Sigmoid colon (tissue), 4 donors: ENCODE measurements around the gene GALNT1.

ENCODE experiments used
- EP300 ChIP-seq, 4 donors: sonication (generic); formaldehyde crosslinking; IDR thresholded peaks; one replicate each; pipeline ENCODE4 v1.6.1; 2017; ENCODE audit warnings: antibody characterized with exemption in 4 of 4
- POLR2A ChIP-seq, 2 donors: fragments of 450-650 bp; IDR thresholded peaks; one replicate each; pipeline ENCODE4 v1.6.1; 2016; ENCODE audit warnings: antibody characterized with exemption in 2 of 2, mild to moderate bottlenecking in 2 of 2, moderate library complexity in 2 of 2
- POLR2AphosphoS5 ChIP-seq, 4 donors: sonication (generic); formaldehyde crosslinking; IDR thresholded peaks; one replicate each; pipeline ENCODE4 v1.6.1; 2017; ENCODE audit warnings: antibody characterized with exemption in 4 of 4
- TF ChIP-seq, protein P1 (sequence below), 4 experiments: fragments of 450-650 bp in 3 of 4; fragments of 200-600 bp in 1 of 4; IDR thresholded peaks; one replicate each; pipeline ENCODE4 v1.5.1; 2016 to 2019; ENCODE audit warnings: antibody characterized with exemption in 4 of 4, mild to moderate bottlenecking in 3 of 4, moderate library complexity in 2 of 4

DNA sequence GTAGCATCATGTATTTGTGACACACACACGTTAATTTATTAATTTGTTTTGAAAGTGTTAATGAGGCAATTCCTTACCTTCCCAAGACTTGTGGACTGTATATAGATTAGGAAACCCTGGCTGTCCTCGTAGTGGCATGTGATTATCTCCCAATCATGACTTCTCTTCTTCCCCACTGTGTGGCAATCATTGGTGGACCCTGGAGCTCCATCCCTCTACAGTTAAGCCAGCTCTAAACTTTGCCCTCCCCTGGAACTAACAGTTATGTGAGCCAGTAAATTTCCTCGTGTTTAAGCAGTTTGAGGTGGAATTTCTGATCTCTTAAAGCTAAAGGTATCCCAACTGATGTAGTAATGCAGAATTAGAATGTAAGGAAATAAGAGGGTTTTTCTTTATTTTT, 22.0 kb downstream of the GALNT1 start:
- TF ChIP-seq, protein P1, sequence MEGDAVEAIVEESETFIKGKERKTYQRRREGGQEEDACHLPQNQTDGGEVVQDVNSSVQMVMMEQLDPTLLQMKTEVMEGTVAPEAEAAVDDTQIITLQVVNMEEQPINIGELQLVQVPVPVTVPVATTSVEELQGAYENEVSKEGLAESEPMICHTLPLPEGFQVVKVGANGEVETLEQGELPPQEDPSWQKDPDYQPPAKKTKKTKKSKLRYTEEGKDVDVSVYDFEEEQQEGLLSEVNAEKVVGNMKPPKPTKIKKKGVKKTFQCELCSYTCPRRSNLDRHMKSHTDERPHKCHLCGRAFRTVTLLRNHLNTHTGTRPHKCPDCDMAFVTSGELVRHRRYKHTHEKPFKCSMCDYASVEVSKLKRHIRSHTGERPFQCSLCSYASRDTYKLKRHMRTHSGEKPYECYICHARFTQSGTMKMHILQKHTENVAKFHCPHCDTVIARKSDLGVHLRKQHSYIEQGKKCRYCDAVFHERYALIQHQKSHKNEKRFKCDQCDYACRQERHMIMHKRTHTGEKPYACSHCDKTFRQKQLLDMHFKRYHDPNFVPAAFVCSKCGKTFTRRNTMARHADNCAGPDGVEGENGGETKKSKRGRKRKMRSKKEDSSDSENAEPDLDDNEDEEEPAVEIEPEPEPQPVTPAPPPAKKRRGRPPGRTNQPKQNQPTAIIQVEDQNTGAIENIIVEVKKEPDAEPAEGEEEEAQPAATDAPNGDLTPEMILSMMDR (IDR thresholded peaks at IDR 0.05), result no peak
- TF ChIP-seq POLR2A (IDR thresholded peaks at IDR 0.05) (no peak), POLR2AphosphoS5 (IDR thresholded peaks at IDR 0.05) (no peak), EP300 (IDR thresholded peaks at IDR 0.05) (no peak)
